Measurements from ENCODE around the gene PDGFA. TPM values are rescaled to one million over a fixed set of nuclear protein-coding genes. Genes with fewer than 3 reads are reported as not detected.
A peak's percentile ranks its signal among the peaks of the same experiment; 100 is the strongest.

Gene PDGFA
- total RNA-seq, 4 donors from 2014 or later = 5.1 to 13.5 (median 8.5) TPM

DNA sequence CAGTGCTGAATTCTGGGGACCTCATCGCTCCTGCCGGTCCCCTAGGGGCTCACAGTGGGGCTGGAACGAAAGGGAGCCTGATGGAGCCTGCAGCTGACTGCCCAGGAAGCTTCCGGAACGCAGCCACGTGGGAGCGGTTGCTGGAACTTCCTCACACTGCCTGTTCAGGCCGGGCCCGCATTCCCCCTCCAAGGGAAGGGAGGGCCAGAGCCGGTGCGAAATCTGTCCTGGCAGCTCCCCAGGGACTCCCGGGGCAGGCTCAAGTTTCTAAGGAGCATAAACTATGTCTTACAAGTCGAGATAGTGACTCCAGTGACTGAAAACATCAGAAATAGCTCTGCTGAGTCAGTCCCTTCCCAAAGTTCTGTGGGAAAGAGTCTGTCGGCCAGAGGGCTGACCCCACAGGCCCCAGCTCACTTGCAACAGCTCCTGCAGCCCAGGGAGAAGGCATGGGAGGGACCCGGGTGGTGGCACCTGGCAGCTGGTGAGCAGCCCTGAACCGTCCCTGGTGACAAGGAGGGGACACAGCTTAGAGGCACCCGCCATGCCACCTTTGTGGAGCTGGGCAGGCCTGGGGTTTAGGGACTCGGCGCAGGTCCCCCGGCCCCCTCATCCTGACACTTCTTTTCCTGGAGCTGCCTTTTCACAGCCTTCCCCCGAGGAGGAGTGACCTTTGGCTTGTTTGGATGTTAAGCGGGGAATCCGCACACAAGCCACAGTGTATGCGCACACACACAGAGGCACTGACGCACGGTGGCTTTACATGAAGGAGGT, 47.6 kb downstream of the PDGFA start:
- peaks cover 0 to 9% (median 0%) of the 10 kb centered on the region in 4 donors for H3K27me3 ChIP-seq
- peaks cover 6 to 25% (median 11%) of the 10 kb centered on the region in 3 donors for H3K4me1 ChIP-seq
- no peak overlapping the region for H3K4me3 ChIP-seq
- 50 to 62% methylated on average over 12 of the region's 26 CpGs for WGBS, 2 donors
- H3K9me3 ChIP-seq = peaks cover 0 to 5% (median 0%) of the 10 kb centered on the region in 3 donors
- peak overlapping the region in 3 of 4 donors; percentile 66 to 81 (median 67) for H3K27ac ChIP-seq
- no peak for TF ChIP-seq POLR2A (IDR thresholded peaks at IDR 0.05)
- TF ChIP-seq, protein P1, sequence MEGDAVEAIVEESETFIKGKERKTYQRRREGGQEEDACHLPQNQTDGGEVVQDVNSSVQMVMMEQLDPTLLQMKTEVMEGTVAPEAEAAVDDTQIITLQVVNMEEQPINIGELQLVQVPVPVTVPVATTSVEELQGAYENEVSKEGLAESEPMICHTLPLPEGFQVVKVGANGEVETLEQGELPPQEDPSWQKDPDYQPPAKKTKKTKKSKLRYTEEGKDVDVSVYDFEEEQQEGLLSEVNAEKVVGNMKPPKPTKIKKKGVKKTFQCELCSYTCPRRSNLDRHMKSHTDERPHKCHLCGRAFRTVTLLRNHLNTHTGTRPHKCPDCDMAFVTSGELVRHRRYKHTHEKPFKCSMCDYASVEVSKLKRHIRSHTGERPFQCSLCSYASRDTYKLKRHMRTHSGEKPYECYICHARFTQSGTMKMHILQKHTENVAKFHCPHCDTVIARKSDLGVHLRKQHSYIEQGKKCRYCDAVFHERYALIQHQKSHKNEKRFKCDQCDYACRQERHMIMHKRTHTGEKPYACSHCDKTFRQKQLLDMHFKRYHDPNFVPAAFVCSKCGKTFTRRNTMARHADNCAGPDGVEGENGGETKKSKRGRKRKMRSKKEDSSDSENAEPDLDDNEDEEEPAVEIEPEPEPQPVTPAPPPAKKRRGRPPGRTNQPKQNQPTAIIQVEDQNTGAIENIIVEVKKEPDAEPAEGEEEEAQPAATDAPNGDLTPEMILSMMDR (IDR thresholded peaks at IDR 0.05) = no peak
- DNase-seq = no peak
- intact Hi-C loops (cut with DNase I) = no loop called here
- H3K36me3 ChIP-seq = no peaks in the 10 kb centered on the region

DNA sequence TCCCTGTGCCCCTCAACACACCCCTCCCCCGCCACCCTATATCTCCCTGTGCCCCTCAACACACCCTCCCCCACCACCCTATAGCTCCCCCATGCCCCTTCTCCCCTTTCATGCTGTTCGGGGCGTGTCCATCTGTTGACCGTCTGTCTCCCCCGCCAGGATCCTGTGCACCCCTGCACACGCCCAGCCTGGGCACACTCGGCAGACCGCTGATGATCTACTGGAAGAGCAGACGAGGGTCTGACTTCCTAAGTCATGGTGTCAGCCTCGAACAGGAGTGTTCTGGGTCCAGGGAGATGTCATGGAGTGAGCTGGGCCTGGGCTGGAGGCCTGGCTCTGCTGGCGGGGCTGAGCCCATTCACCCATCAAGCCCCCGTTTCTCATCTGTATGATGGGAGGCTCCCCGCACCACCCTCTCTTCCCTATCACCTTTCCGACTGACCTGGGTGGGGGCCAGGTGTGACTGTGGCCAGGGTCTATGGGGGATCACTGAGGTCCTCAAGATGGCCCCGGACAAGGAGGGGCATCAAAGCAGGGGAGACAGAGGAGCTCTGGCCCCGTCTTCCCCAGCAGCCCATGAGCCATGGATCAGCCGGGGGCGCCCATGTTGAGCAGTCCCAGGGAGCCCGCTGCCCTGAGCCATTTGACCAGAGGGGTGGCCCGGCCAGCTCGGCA, 48.3 kb downstream of the PDGFA start:
- peak overlapping the region in 3 of 4 donors; percentile 66 to 81 (median 67) for H3K27ac ChIP-seq
- TF ChIP-seq POLR2A (IDR thresholded peaks at IDR 0.05) = no peak
- TF ChIP-seq, protein P1 (IDR thresholded peaks at IDR 0.05) = no peak
- peaks cover 0 to 5% (median 0%) of the 10 kb centered on the region in 3 donors for H3K9me3 ChIP-seq
- DNase-seq = no peak
- no peak overlapping the region for H3K4me3 ChIP-seq
- intact Hi-C loops (cut with DNase I) = no loop called here
- H3K27me3 ChIP-seq = peaks cover 0 to 9% (median 0%) of the 10 kb centered on the region in 4 donors
- 60 to 80% methylated on average over 1 to 2 of the region's 21 CpGs for WGBS, 2 donors
- H3K4me1 ChIP-seq = peaks cover 6 to 25% (median 11%) of the 10 kb centered on the region in 3 donors
- H3K36me3 ChIP-seq = no peaks in the 10 kb centered on the region

DNA sequence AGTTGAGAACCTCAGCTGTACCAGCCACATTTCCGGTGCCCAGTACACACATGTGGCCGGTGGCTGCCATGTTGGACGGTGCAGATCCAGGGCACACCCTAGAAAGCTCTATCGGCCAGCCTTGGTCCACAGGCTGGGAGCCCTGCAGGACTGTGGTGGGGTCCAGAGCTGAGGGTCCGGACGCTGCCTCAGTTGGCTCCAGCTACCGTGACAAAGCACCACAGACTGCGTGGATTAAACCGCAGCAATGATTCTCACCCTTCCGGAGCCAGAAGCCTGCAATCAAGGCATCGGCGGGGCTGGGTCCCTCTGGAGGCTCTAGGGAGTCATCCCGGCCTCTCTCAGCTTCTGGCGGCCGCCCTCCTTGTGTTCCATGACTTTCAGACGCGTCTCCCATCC, 50.1 kb downstream of the PDGFA start:
- Histone ChIP-seq H3K4me1 (peaks cover 6 to 34% (median 14%) of the 10 kb centered on the region in 3 donors), H3K36me3 (no peaks in the 10 kb centered on the region), H3K9me3 (peaks cover 0 to 1% (median 0%) of the 10 kb centered on the region in 3 donors), H3K27ac (no peak overlapping the region), H3K27me3 (peaks cover 0 to 9% (median 0%) of the 10 kb centered on the region in 4 donors), H3K4me3 (no peak overlapping the region)
- WGBS, 2 donors = 82 to 90% methylated on average over 6 to 17 of the region's 17 CpGs
- intact Hi-C loops (cut with DNase I) = no loop called here
- no peak for DNase-seq
- no peak for TF ChIP-seq POLR2A (IDR thresholded peaks at IDR 0.05)
- TF ChIP-seq, protein P1 (IDR thresholded peaks at IDR 0.05) = no peak

DNA sequence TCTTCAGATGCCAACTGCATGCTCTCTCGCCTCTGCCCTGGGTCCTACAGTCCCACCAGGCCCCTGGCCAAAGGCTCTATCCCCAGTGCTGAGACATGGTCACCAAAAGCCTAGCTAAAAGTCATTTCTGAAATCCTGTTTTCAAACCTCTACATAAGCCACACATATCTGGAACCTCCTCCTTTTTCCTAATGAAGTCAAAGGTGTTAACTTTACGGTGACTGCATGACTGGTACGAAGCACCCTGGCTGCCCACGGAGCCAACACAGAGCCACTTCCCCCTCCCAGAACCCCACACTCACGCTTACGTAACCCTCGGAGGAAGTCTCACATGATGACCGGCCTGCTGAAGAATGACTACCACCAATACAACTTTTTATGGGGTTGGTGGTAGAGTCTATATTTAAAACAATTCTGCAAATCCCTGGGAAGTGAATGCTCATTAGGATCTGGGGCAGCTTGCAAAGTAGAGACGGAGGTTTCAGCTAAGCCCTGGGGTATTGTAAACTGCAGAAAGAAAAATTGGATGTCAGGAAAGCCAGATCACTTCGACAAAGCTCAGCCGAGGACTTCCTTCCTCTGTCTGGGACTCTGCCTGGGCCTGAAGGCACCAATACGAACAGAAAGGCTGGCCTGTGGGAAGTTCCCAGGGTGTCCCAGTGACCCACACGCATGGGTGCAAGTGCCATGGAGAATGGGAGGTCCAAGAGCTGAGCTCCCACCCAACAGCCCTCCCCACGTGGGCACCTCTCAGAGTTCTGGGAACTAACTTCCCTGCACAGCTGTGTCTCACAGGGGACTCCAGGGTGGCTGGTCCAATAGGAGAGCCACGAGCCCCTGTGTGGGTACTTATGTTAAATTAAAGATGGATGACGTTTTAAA, 50.7 kb downstream of the PDGFA start:
- TF ChIP-seq, protein P1 (IDR thresholded peaks at IDR 0.05) = no peak
- no peak for TF ChIP-seq POLR2A (IDR thresholded peaks at IDR 0.05)
- peak overlapping the region in 1 of 4 donors; percentile 52 for H3K27ac ChIP-seq
- 52 to 56% methylated on average over 13 to 16 of the region's 16 CpGs for WGBS, 2 donors
- no peaks in the 10 kb centered on the region for H3K36me3 ChIP-seq
- H3K4me3 ChIP-seq = no peak overlapping the region
- H3K27me3 ChIP-seq = peaks cover 0 to 9% (median 0%) of the 10 kb centered on the region in 4 donors
- intact Hi-C loops (cut with DNase I) = no loop called here
- no peaks in the 10 kb centered on the region for H3K9me3 ChIP-seq
- peaks cover 6 to 37% (median 14%) of the 10 kb centered on the region in 3 donors for H3K4me1 ChIP-seq
- no peak for DNase-seq

Measured in esophagus squamous epithelium (tissue), 5 donors.